Measurements from ENCODE around the gene ACTN4. TPM values are rescaled to one million over a fixed set of nuclear protein-coding genes. Genes with fewer than 3 reads are reported as not detected.

ACTN4 gene
- total and polyA plus RNA-seq, 2 experiments from 2014 or later, result 68.9 to 427 TPM

- TF ChIP-seq NANOG (IDR thresholded peaks at IDR 0.05; ENCODE audit: borderline replicate concordance) (no peak), ETS1 (IDR thresholded peaks at IDR 0.05) (no peak), STAT1 (IDR thresholded peaks at IDR 0.05; ENCODE audit: unreplicated experiment) (no peak)
Observed at GRCh38 chr19:38690832-38691231, 43.4 kb downstream of the ACTN4 start (continued).

DNA sequence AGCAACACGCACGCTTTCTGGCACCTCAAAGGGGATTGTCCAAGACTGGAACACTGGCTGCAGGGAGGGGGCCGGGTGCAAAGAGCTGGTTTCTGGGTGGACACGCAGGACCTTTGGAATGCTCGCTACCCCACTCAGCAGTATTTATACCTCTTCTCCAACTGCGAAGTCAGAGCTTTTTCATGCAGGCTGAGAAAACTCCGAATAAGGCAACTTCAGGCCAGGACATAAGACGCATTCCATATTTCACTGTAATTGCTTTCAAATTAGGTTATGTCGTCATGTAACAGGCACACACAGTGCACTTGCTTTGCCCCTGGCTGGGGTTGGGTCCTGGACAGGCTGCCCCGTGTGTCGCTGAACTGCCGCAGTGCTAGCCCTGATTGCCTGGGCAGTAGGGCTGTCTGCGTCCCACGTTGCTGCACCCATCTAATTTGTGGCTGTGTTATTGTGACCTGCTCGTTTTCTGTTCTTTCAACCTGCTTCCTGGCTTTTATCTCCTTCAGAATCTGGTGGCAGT is 44.5 kb downstream of the ACTN4 start:
- no peaks in the 10 kb centered on the region for H3K9me2 ChIP-seq (ENCODE audit: insufficient read depth)
- H3K36me3 ChIP-seq (ENCODE audit: insufficient read depth), result no peaks in the 10 kb centered on the region
- TF ChIP-seq, protein P1, sequence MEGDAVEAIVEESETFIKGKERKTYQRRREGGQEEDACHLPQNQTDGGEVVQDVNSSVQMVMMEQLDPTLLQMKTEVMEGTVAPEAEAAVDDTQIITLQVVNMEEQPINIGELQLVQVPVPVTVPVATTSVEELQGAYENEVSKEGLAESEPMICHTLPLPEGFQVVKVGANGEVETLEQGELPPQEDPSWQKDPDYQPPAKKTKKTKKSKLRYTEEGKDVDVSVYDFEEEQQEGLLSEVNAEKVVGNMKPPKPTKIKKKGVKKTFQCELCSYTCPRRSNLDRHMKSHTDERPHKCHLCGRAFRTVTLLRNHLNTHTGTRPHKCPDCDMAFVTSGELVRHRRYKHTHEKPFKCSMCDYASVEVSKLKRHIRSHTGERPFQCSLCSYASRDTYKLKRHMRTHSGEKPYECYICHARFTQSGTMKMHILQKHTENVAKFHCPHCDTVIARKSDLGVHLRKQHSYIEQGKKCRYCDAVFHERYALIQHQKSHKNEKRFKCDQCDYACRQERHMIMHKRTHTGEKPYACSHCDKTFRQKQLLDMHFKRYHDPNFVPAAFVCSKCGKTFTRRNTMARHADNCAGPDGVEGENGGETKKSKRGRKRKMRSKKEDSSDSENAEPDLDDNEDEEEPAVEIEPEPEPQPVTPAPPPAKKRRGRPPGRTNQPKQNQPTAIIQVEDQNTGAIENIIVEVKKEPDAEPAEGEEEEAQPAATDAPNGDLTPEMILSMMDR (conservative IDR thresholded peaks at IDR 0.05; ENCODE audit: low read depth in 2 of 2), result no peak
- peaks cover 55% of the 10 kb centered on the region for H3K4me1 ChIP-seq (ENCODE audit: insufficient read depth)
- peaks cover 97% of the 10 kb centered on the region for H3K79me2 ChIP-seq (replicated peaks; ENCODE audit: insufficient read depth)
- no peak for DNase-seq (ENCODE audit: low spot score)
- Mint-ChIP-seq H3K27me3 (ENCODE audit: insufficient read depth, low read depth, poor library complexity) (peaks cover 25% of the 10 kb centered on the region), H3K27ac (peak overlapping the region; percentile 93), H3K36me3 (ENCODE audit: low read depth) (peaks cover 48% of the 10 kb centered on the region), H3K9me3 (no peaks in the 10 kb centered on the region), H3K4me1 (peaks cover 77% of the 10 kb centered on the region), H3K4me3 (no peak overlapping the region)
- no peaks in the 10 kb centered on the region for H3K27me3 ChIP-seq (ENCODE audit: insufficient read depth)
- peaks cover 9% of the 10 kb centered on the region; the same call in 1 of the 2 replicates for H3F3A ChIP-seq (replicated peaks; ENCODE audit: low read depth)
- no peak overlapping the region for H2AFZ ChIP-seq
- H3K4me3 ChIP-seq, result no peak overlapping the region
- no peak for ATAC-seq
- peak overlapping the region; percentile 72 for H3K4me2 ChIP-seq
- H3K27ac ChIP-seq (ENCODE audit: low read depth), result peak overlapping the region; percentile 91
- peaks cover 30% of the 10 kb centered on the region for H4K20me1 ChIP-seq (replicated peaks; ENCODE audit: insufficient read depth)

DNA sequence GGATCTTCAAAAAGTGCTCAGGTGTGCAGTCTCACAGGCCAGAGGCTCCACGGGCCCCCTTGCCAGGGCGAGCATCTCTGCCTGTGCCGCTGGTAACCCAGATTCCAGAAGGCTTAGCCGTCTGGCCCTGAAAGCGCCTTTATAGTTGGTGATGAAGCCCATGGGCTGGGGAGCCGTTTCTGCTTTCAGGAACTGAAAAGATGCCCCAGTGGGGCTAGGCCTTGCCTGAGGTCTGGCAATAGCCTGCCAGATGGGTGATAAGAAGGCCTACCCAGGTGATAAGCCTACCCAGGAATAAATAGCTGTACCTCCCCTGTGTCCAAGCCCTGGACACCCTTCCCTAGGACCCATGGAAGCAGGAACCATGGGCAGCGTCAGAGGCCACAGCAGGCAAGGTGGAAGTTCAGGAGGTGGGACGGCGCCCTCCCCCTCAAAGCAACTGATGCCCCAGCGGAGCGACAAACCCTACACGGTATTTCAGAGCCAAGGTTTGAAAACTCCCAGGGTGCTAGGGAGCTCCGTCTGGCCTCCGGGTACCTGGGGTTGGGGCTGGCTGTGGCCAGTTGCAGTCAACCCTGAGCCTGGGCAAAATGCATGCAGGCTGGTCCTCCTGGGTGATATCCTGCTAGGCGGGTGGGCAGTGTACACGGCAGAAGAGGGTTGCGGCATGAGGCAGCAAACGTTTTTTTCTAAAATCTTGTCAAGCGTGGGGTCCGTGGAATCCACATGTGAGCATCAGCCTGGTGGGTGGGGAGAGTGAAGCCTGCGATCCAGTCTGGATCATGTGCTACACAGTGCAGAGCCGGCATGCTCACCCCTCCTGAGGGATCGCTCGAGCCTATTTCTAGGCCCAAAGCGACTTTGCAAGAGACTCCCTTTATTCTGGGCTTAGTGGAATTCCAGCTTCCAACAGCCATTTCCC is 45.3 kb downstream of the ACTN4 start:
- H3K4me2 ChIP-seq, result peak overlapping the region; percentile 72
- peaks cover 45% of the 10 kb centered on the region for H3K36me3 Mint-ChIP-seq (ENCODE audit: low read depth)
- DNase-seq (ENCODE audit: low spot score) (peak; percentile 67), ATAC-seq (peak; percentile 42)
- H3K79me2 ChIP-seq (replicated peaks; ENCODE audit: insufficient read depth), result peaks cover 97% of the 10 kb centered on the region
- H3K9me2 ChIP-seq (ENCODE audit: insufficient read depth), result no peaks in the 10 kb centered on the region
- H3K4me3 ChIP-seq, result 0 out of 2 replicates have a peak overlapping the region, but pooled peaks have one; percentile 18
- H3K27me3 ChIP-seq (ENCODE audit: insufficient read depth), result no peaks in the 10 kb centered on the region
- no peak overlapping the region for H2AFZ ChIP-seq
- peaks cover 78% of the 10 kb centered on the region for H3K4me1 Mint-ChIP-seq
- peak overlapping the region; percentile 96 for H3K27ac Mint-ChIP-seq
- peak overlapping the region; percentile 91 for H3K27ac ChIP-seq (ENCODE audit: low read depth)
- peaks cover 63% of the 10 kb centered on the region for H3K4me1 ChIP-seq (ENCODE audit: insufficient read depth)
- H4K20me1 ChIP-seq (replicated peaks; ENCODE audit: insufficient read depth), result peaks cover 33% of the 10 kb centered on the region
- peaks cover 9% of the 10 kb centered on the region; the same call in 1 of the 2 replicates for H3F3A ChIP-seq (replicated peaks; ENCODE audit: low read depth)
- no peaks in the 10 kb centered on the region for H3K36me3 ChIP-seq (ENCODE audit: insufficient read depth)
- H3K4me3 Mint-ChIP-seq, result no peak overlapping the region; the same call in 2 of the 3 replicates
- H3K27me3 Mint-ChIP-seq (ENCODE audit: insufficient read depth, low read depth, poor library complexity), result peaks cover 25% of the 10 kb centered on the region
- H3K9me3 Mint-ChIP-seq, result no peaks in the 10 kb centered on the region
- no peak for TF ChIP-seq EZH2 (IDR thresholded peaks at IDR 0.05; ENCODE audit: low read depth, unreplicated experiment)
- no peak for TF ChIP-seq CREB1 (CRISPR knock-in tag; IDR thresholded peaks at IDR 0.05; ENCODE audit: low read depth)
- no peak for TF ChIP-seq ZNF462 (CRISPR knock-in tag; IDR thresholded peaks at IDR 0.05)

Data from GM23338 (cell line).